SKM-1 treated with dmso at 0.1 percent for 144 hours (cell line): ENCODE data around the gene RSRC2.
"Not testable (repeated sequence)": the region's sequence is repeated elsewhere in the genome, so short reads cannot be mapped to it uniquely, and the experiment has no call there.

ENCODE experiments used
- DNase-seq: peaks from one replicate; lab custom pipeline; 2025; ENCODE audit not compliant: unreplicated experiment; lab: John Stamatoyannopoulos, UW

Gene RSRC2

DNA sequence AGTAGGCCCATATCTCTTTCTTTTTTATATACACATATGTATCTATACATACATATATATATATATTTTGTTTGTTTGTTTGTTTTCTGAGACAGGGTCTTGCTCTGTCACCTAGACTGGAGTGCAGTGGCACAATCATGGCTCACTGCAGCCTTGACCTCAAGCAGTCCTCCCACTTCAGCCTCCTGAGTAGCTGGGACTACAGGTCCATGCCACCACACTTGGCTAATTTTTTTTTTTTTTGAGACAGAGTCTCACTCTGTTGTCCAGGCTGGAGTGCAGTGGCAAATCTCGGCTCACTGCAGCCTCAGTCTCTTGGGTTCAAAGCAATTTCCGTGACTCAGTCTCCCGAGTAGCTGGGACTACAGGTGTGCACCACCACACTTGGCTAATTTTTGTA lies 38.9 kb downstream of the RSRC2 start:
- not testable (repeated sequence) for DNase-seq

DNA sequence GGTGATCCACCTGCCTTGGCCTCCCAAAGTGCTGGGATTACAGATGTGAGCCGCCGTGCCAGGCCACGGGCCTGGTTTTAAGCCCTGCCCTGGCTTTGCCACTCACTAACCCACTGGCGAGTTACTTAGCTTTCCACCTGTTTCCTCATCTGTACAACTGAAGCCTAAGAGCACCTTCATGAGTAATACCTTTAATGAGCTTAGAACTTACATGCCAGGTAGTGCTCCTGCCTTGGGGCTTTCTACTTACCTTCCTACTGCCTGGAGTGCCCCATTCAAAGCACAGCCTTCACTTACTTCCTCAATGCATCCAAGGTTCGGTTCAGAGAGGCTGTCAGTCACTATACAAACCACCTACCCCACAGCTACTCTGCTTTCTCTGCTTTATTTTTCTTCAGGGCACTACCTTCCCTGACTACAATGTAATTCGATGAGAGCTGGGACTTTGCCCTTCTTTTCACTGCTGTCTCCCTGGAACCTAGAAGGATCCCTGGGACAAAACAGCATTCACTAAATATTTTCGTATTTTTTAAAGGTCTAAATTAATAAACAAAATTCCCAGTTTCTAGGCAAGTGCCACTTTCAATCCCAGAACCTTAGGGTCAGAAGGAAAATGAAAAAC lies 39.8 kb downstream of the RSRC2 start:
- no peak for DNase-seq

DNA sequence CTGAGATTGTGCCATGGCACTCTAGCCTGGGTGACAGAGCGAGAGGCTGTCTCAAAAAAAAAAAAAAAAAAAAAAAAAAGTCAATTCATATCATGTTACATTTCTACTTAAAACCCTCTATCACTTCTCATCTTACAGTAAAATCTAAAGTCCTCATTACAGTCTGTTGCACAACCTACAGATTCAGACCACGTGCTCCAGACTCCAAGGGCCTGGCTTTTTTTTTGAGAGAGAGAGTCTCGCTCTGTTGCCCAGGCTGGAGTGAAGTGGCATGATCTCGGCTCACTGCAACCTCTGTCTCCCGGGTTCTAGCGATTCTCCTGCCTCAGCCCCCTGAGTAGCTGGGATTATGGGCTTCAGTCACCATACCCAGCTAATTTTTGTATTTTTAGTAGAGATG lies 40.4 kb downstream of the RSRC2 start:
- not testable (repeated sequence) for DNase-seq

DNA sequence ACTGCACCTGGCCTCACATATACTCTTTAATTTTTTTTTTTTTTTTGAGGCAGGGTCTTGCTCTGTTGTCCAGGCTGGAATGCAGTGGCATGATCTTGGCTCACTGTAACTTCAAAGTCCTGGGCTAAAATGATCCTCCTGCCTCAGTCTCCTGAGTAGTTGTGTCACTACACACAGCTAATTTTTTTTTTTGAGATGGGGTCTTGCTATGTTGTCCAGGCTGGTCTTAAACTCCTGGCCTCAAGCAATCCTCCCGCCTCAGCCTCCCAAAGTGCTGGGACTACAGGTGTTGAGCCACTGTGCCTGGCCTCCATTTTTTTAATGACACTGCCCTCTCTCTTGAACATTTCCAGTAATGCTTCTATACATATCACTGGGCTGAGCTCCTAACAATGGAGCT lies 42.4 kb downstream of the RSRC2 start:
- DNase-seq, result not testable (repeated sequence)

DNA sequence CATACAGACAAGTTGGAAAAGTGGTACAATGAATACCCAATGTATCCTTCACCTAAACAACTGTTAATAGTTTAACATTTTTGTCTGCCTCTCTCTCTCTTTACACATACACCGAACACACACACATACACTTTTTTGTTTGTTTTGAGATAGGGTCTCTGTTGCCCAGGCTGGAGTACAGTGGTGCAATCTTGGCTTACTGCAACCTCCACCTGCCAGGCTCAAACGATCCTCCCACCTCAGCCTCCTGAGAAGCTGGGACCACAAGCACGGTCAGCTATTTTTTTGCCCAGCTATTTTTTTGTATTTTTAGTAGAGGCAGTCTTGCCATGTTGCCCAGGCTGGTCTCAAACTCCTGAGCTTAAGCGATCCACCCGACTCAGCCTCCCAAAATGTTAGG lies 42.8 kb downstream of the RSRC2 start:
- DNase-seq, result no peak

DNA sequence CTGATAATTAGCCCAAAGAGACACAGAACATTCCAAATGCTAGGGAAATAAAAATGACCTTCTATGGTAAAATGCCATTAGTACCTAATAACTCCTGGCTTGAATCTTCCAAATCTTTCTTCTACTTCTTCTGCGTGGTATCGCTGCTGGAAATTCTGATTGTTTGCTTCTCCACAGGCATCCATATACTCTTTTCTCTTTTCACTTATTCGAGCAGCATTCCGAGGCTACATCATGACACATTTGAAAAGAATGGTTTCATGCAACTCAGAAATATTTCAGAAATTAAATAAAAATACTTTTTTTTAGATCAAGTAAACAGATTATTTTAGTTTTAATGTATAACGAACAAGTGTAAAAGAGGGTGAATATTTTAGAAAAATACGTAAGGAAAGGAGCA lies 44.9 kb downstream of the RSRC2 start:
- no peak for DNase-seq

DNA sequence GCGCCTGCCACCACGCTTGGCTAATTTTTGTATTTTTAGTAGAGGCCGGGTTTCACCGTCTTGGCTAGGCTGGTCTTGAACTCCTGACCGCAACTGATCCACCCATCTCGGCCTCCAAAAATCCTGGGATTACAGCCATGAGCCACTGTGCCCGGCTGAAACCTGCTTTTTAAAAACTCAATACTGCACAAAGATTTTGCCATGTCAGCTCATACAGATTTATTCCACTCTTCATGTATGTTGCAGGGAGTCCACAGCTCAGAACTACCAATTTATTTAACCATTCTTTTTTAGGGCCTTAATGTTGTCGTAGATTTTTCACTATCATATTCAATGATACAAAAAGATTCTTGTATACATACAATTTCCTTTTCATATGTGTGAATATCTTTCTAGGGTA lies 46.0 kb downstream of the RSRC2 start:
- DNase-seq, result no peak

DNA sequence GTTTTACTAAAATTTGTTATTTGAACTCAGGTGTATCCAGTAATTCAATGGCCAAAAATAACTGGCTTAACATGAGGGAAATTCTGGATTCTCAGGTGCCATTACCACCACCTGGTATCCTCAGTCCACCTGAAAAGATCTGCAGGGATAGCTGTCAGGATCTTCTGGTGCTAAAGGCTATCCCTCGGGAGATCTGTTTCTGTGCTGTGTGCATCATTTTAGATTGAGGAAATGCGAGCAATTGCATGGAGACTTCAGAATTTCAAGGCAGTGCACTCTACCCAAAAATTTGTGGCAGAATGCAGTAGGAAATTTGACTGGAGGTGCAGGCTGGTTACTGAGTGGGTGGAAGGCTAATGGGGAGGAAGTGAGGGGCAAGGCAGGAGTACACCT lies 52.4 kb downstream of the RSRC2 start:
- no peak for DNase-seq

DNA sequence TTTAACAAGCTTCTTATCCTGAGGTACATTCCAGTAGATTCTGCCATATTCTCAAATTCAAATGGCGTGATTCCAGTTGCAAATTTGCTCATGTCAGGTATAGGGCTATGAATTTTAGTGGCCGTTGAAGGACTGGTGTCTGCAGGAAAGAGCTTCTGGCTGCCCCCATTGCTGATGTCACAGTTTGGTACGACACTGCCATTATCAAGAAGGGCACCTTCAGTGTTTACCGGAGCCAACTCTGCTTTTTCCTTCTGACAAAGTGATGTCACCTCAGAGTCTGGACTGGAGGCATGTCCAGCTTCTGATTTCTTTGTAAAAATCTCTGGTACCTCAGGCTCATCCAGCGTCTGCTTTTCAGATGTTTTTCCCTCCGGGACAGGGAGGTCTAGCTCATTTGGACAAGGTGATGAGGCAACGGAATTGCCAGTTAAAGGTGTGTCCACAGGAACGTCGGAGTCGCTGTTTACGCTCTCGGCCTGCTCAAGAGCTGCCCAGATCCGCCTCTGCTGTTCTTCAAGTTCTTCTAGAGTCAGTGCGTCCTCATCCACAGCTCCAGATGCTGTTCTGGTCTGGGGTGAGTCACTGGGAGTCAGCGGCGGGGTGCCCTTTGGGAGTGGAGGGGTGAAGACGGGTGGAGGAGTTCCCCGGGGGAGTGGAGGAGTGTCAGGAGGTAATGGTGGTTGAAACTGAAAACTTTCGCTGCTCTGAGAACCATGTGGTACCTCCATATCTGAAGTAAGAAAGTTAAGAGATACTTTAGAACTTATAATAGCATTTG lies 53.0 kb downstream of the RSRC2 start:
- no peak for DNase-seq

DNA sequence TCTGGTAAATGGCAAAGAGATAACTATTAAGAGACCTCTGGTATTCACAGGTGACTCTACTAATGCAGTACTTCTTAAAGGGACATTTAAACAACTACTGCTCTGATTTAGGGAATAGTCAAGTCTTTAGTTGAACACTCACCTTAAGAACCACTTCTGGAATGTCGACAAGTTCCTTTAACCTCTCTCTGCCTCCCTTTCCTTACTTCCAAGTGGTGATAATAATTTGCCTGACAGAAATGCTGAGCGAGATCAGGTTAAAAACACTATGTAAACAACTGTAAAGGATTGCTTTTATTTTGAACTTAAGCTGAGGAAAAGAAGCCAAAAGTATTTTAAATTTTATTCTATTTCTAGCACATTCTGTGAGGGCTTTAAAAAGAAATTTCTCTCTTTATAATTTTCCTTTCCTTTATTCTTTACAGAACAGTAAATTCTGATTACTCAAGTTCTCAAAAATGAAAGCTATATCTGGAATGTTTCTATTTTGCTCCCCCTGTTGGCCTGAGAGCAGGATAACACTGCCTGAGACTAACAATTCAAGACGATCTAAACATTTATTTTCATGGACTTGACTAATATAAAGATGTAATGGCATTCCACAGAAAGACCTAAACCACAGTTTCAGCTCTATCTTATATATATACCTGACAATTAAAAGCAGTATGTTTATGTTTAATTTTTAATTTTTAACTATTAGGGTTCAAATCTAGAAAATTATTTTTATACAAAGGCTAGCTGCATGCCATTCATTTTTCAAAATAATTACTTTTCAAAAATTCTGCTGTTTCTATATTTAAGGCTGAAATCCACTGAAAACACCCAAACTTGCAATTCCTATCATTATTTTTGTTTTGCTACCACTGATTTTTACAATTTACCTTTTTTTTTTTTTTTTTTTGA lies 55.2 kb downstream of the RSRC2 start:
- peak; percentile 5 for DNase-seq

DNA sequence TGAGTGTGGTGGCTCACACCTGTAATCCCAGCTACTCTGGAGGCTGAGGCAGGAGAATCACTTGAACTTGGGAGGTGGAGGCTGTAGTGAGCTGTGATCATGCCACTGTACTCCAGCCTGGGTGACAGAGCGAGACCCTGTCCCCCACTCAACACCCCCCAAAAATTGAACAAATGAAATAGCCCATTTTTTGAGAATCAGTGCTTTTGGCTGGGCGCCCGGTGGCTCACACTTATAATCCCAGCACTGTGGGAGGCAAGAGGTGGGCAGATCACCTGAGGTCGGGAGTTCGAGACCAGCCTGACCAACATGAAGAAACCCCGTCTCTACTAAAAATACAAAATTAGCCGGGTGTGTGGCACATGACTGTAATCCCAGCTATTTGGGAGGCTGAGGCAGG lies 56.2 kb downstream of the RSRC2 start:
- DNase-seq, result not testable (repeated sequence)

DNA sequence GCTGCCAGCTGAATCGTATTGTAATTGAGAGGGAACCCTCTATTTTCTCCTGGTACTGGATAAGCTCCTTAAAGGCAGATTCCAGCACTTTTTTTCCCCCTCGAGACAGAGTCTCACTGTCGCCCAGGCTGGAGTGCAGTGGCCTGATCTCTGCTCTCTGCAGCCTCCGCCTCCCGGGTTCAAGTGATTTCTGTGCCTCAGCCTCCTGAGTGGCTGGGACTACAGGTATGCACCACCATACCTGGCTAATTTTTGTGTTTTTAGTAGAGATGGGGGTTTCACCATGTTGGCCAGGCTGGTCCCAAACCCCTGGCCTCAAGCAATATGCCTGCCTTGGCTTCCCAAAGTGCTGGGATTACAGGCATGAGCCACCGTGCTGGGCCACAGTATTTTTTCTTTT lies 56.9 kb downstream of the RSRC2 start:
- DNase-seq, result not testable (repeated sequence)

DNA sequence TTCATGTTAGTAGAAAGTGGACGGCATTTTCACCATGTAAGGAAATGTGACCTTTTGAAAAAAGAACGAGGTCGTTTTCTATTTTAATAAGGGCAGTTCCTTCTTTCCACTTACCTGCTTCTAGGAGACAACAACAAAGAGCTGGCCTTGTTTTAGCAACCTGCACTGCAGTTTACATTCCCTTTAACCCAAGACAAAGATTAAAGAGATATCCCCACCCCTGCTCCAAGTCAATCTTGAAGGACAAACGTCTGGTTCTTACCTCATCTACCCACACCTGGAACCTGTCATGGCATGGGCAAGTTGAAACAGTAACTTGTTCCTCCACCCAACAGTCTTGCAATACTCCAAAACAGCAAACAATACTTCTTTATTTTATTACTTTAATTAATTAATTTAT lies 58.8 kb downstream of the RSRC2 start:
- no peak for DNase-seq

DNA sequence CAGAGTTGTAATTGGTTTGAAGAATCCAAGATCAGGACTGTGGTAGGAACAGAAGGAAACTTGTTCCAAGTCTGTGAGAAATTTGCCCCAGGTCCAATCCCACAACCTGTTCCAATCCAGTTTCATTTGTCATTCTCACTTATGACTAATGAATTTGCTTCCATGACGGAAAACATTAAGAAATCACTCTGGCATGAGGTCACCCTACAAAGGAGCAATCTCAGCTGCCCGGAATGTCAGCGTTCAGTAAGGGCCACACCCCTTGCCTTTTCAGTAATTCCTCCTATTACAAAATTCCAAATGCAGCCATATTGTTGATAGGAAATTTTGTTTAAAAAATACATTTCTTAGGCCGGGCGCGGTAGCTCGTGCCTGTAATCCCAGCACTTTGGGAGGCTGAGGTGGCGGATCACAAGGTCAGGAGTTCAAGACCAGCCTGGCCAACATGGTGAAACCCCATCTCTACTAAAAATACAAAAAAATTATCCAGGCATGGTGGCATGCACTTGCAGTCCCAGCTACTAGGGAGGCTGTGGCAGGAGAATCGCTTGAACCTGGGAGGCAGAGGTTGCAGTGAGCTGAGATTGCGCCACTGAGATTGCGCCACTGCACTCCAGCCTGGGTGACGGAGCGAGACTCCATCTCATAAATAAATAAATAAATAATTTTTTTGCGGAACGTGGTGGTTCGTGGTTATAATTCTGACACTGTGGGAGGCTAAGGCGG lies 62.3 kb downstream of the RSRC2 start:
- DNase-seq, result not testable (repeated sequence)

DNA sequence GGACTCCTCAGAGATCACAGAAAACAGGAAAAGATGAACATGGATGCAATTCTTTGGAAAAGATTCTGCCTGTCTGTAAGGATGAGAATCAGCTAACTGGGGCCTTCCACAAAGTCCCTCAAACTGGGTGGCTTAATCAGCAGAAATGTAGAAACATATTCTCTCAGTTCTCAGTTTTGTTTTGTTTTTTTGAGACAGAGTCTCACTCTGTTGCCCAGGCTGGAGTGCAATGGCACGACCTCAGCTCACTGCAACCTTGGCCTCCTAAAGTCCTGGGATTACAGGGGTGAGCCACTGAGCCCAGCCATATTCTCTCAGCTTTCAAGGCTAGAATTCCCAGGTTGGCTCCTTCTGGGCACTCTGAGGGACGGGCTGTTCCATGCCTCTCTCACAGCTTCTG lies 66.1 kb downstream of the RSRC2 start:
- DNase-seq, result no peak

DNA sequence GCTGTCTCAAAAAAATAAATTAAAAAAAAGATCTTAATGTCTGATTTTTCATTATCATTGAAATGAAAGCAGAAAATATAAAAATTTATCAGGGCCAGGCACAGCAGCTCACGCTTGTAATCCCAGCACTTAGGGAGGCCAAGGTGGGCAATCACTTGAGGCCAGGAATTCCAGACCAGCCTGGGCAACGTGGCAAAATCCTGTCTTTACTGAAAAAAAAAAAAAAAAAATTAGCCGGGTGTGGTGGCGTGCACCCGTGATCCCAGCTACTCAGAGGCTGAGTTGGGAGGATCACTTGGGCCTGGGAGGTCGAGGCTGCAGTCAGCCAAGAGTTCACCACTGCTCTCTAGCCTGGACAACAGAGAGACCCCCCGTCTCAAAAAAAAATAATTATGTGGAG lies 66.7 kb downstream of the RSRC2 start:
- no peak for DNase-seq

DNA sequence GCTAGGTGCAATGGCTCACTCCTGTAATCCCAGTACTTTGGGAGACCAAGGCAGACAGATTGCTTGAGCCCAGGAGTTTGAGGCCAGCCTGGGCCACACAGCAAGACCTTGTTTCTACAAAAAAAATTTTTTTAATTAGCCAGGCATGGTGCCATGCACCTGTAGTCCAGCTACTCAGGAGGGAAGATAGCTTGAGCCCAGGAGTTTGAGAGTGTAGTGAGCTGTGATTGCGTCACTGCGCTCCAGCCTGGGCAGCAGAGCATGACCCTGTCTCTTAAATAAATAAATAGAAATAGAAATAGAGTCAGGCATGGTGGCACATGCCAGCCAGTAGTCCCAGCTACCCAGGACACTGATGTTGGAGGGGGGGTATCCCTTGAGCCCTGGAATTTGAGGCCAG lies 67.5 kb downstream of the RSRC2 start:
- DNase-seq, result no peak

DNA sequence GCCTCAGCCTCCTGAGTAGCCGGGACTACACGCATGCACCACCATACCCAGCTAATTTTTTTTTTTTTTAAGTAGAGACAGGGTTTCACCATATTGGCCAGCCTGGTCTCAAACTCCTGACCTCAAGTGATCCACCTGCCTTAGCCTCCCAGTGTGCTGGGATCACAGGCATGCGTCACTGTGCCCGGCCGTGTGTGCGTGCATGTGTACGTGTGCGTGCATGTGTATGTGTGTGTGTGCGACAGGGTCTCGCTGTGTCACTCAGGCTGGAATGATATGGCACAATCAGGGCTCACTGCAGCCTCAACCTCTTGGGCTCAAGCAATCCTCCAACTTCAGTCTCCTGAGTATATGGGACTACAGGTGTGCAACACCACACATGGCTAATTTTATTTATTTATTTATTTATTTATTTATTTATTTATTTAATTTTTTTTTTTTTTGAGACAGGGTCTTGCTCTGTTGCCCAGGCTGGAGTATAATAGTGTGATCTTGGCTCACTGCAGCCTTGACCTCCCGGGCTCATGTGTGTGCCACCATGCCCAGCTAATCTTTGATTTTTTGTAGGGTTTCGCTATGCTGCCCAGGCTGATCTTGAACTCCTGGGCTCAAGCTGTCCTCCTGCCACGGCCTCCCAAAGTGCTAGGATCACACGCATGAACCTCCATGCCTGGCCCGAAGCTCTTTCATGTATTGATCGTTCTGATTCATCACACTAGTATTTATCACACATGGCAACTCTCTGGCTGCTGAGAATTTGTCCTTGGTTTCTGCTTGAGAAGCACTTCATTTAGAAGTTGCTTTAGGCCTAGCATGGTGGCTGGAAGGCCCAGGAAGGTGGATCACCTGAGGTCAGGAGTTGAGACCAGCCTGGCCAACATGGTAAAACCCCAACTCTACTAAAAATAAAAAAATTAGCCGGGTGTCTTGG lies 68.4 kb downstream of the RSRC2 start:
- no peak for DNase-seq

DNA sequence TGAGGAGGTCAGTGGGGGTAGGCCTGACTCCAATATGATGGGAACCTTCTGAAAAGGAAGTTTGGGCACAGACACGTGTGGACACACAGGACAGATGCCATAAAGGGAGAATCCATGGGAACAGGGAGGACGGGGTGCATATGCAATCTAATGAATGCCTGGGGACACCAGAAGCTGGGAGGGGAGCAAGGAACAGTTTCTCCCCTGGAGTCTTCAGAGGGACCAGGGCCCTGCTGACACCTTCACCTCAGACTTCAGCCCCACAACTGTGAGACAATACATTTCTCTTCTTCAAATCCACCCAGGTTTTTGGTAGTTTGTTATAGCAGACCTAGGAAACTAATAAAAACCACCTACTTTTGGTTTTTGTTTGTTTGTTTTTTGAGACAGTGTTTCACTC lies 69.1 kb downstream of the RSRC2 start:
- DNase-seq, result no peak

DNA sequence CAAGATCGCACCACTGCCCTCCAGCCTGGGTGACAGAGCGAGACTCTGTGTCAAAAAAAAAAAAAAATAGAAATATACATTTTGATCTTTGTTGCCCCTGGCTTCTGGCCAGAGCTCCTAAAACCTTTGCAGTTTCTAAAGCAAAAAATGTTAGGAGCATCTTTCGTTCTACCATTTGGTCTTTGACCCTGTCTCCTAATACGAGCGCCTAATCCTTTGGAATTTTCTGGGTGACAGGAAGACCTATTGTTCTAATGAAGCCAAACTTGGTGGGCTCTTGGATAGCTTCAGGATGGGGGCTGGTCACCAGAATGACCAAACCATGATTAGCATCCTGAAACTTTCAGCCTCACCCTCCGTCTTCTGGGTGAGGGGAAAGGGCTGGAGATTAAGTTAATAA lies 72.0 kb downstream of the RSRC2 start:
- no peak for DNase-seq
